Neuronal stem cell (in vitro differentiated cells): Measurements from ENCODE around the gene SLCO3A1.

Experiments used
- DNase-seq: peaks from one replicate; pipeline ENCODE4 v3.0.0-alpha.2; 2013; ENCODE audit warnings: low spot score
- H2AFZ ChIP-seq: one replicate; pipeline ENCODE4 v1.6.1; 2013; ENCODE audit warnings: mild to moderate bottlenecking, low read length, inconsistent platforms
- H2AK5ac ChIP-seq: 2 replicates; pipeline ENCODE4 v1.6.1; 2013; ENCODE audit warnings: low read depth, mild to moderate bottlenecking, inconsistent platforms, low read length, moderate library complexity, mixed read lengths
- H2BK120ac ChIP-seq: 2 replicates; pipeline ENCODE4 v1.6.1; 2013; ENCODE audit warnings: low read depth, mild to moderate bottlenecking, inconsistent platforms, low read length, moderate library complexity, mixed read lengths
- H2BK12ac ChIP-seq: one replicate; pipeline ENCODE4 v1.6.1; 2013; ENCODE audit warnings: low read length, inconsistent platforms
- H2BK15ac ChIP-seq: 2 replicates; pipeline ENCODE4 v1.6.1; 2013; ENCODE audit warnings: mild to moderate bottlenecking, low read length, inconsistent platforms, mixed read lengths
- H2BK5ac ChIP-seq: one replicate; pipeline ENCODE4 v1.6.1; 2013; ENCODE audit warnings: inconsistent platforms, mild to moderate bottlenecking, low read length, moderate library complexity
- H3K14ac ChIP-seq: one replicate; pipeline ENCODE4 v1.6.1; 2013; ENCODE audit warnings: low read length, inconsistent platforms
- H3K18ac ChIP-seq: 2 replicates; pipeline ENCODE4 v1.6.1; 2013; ENCODE audit warnings: low read length, inconsistent platforms
- H3K23ac ChIP-seq: 2 replicates; pipeline ENCODE4 v1.6.1; 2013; ENCODE audit warnings: low read depth, mild to moderate bottlenecking, mixed read lengths, low read length, inconsistent platforms; ENCODE audit not compliant: poor library complexity
- H3K27ac ChIP-seq: replicated peaks from 3 replicates; pipeline ENCODE4 v1.5.1; 2013; ENCODE audit warnings: low read length, inconsistent platforms
- H3K27me3 ChIP-seq, 3 experiments: 2 replicates each; pipeline ENCODE4 v1.6.1; 2013; ENCODE audit warnings: low read length in 3 of 3, mild to moderate bottlenecking in 2 of 3, inconsistent platforms in 1 of 3, low read depth in 1 of 3, mixed read lengths in 1 of 3, moderate library complexity in 1 of 3; ENCODE audit not compliant: control insufficient read depth in 3 of 3, insufficient read depth in 3 of 3
- H3K36me3 ChIP-seq, 2 donors: replicated peaks in 1 of 2; 2 replicates each; pipeline ENCODE4 v1.6.1; 2013; ENCODE audit warnings: low read length in 2 of 2; ENCODE audit not compliant: control insufficient read depth in 2 of 2, insufficient read depth in 2 of 2
- H3K4ac ChIP-seq: 2 replicates; pipeline ENCODE4 v1.6.1; 2013; ENCODE audit warnings: inconsistent platforms, mild to moderate bottlenecking, low read length, moderate library complexity
- H3K4me1 ChIP-seq, 2 donors: 1 replicate in 1 of 2; 2 replicates in 1 of 2; pipeline ENCODE4 v1.6.1; 2013; ENCODE audit warnings: low read length in 2 of 2, low read depth in 1 of 2; ENCODE audit not compliant: control insufficient read depth in 2 of 2, insufficient read depth in 1 of 2
- H3K4me2 ChIP-seq: one replicate; pipeline ENCODE4 v1.6.1; 2013; ENCODE audit warnings: mild to moderate bottlenecking, low read length, inconsistent platforms; ENCODE audit not compliant: insufficient read depth, poor library complexity, severe bottlenecking
- H3K4me3 ChIP-seq, 2 donors: 2 replicates each; pipeline ENCODE4 v1.5.1; 2013; ENCODE audit warnings: low read length in 2 of 2, mild to moderate bottlenecking in 2 of 2, inconsistent platforms in 1 of 2, moderate library complexity in 1 of 2
- H3K79me1 ChIP-seq: one replicate; pipeline ENCODE4 v1.6.1; 2013; ENCODE audit warnings: low read depth, mild to moderate bottlenecking, inconsistent platforms, low read length, moderate library complexity
- H3K9ac ChIP-seq: one replicate; pipeline ENCODE4 v1.6.1; 2013; ENCODE audit warnings: mild to moderate bottlenecking, low read depth, low read length, inconsistent platforms; ENCODE audit not compliant: poor library complexity
- H3K9me3 ChIP-seq, 2 donors: replicated peaks in 1 of 2; 2 replicates each; pipeline versions ENCODE3 to v1.6.1; 2013; ENCODE audit warnings: low read length in 2 of 2, mild to moderate bottlenecking in 2 of 2, inconsistent platforms in 1 of 2, low read depth in 1 of 2, mixed read lengths in 1 of 2, moderate library complexity in 1 of 2; ENCODE audit not compliant: control insufficient read depth in 2 of 2, insufficient read depth in 1 of 2
- H4K8ac ChIP-seq: one replicate; pipeline ENCODE4 v1.6.1; 2013; ENCODE audit warnings: low read depth, mild to moderate bottlenecking, inconsistent platforms, low read length, moderate library complexity
- H4K91ac ChIP-seq: one replicate; pipeline ENCODE4 v1.6.1; 2013; ENCODE audit warnings: low read length, low read depth, mild to moderate bottlenecking, inconsistent platforms; ENCODE audit not compliant: poor library complexity
- WGBS, 2 donors: extraction: QIAGEN DNeasy Blood & Tissue Kit; methylation state at CpG; one replicate each; pipeline ENCODE4 v1.1.7; 2013; ENCODE audit warnings: missing lambda C conversion rate in 2 of 2, mixed read lengths in 1 of 2; ENCODE audit not compliant: insufficient read length in 2 of 2, insufficient replicate concordance in 1 of 2; ENCODE audit errors: extremely low coverage in 2 of 2; 5-methylcytosine and 5-hydroxymethylcytosine counted together

Gene SLCO3A1

DNA sequence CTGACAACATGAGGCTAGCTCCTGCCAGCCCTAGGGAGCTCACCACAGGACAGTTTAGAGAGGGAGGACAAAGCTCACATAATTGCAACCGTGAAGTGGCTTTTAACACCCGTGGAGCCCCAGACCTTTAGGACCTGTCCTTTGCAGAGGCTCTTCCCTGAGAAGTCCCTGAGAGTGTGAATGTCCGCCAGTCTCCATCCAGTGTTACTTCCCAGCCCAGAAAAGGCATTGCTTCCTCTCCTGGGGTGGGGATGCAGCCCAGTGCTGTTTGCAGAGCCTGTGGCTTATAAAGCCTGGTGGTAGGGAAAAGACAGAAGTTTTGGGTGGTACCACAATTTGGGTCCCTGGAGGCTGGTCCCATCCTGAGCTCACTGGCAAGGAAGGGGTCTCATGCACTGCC lies 182.0 kb downstream of the SLCO3A1 start:
- no peak overlapping the region for H3K4ac ChIP-seq
- no peak for DNase-seq
- H3K4me1 ChIP-seq, result peaks cover 0 to 7% of the 10 kb centered on the region in 2 donors
- no peak overlapping the region for H3K27ac ChIP-seq
- H3K36me3 ChIP-seq, result no peaks in the 10 kb centered on the region
- no CpG with 5 or more reads among the region's 3 CpGs for WGBS, 2 donors
- no peak overlapping the region for H2BK5ac ChIP-seq
- H4K8ac ChIP-seq, result no peak overlapping the region
- no peak overlapping the region for H2BK12ac ChIP-seq
- H3K4me2 ChIP-seq, result no peak overlapping the region
- H2BK15ac ChIP-seq, result no peak overlapping the region
- no peak overlapping the region for H3K14ac ChIP-seq
- no peak overlapping the region for H3K18ac ChIP-seq
- H2AFZ ChIP-seq, result no peak overlapping the region
- no peak overlapping the region for H4K91ac ChIP-seq
- H3K4me3 ChIP-seq, result no peak overlapping the region
- H2BK120ac ChIP-seq, result no peak overlapping the region
- H3K23ac ChIP-seq, result no peak overlapping the region
- H2AK5ac ChIP-seq, result no peak overlapping the region
- no peak overlapping the region for H3K9ac ChIP-seq
- H3K9me3 ChIP-seq, result peaks cover 0 to 3% of the 10 kb centered on the region in 2 donors
- H3K27me3 ChIP-seq, result no peaks in the 10 kb centered on the region
- no peaks in the 10 kb centered on the region for H3K79me1 ChIP-seq

DNA sequence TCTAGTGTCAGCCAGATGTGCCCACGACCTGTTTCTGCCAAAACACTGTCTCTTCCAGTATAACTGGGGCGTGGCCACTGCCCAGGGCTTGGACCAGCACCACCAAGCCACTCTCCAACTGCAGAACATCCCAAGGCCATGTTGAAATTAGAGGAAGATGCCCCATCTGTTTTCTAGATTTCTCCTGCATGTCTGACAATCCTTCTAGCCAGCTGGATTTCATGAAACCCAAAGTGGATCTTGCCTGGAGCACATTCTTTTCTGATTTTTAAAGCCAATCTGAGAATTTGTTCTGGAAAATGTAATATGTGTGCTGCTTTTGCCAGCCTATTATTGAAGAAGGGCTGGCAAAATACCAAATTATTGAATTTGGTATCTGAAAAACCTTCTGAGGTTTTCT lies 182.5 kb downstream of the SLCO3A1 start:
- Histone ChIP-seq H2AFZ (no peak overlapping the region), H2BK120ac (no peak overlapping the region), H3K18ac (no peak overlapping the region), H2BK12ac (no peak overlapping the region), H2BK15ac (no peak overlapping the region), H4K8ac (no peak overlapping the region), H3K79me1 (no peaks in the 10 kb centered on the region), H3K27me3 (no peaks in the 10 kb centered on the region), H3K9me3 (peaks cover 0 to 3% of the 10 kb centered on the region in 2 donors), H3K9ac (no peak overlapping the region), H3K27ac (no peak overlapping the region), H3K14ac (no peak overlapping the region), H2BK5ac (no peak overlapping the region), H3K4ac (no peak overlapping the region), H2AK5ac (no peak overlapping the region), H3K4me1 (peaks cover 0 to 6% of the 10 kb centered on the region in 2 donors), H3K4me2 (no peak overlapping the region), H4K91ac (no peak overlapping the region), H3K36me3 (no peaks in the 10 kb centered on the region), H3K4me3 (no peak overlapping the region), H3K23ac (no peak overlapping the region)
- no CpG with 5 or more reads among the region's 2 CpGs for WGBS, 2 donors
- no peak for DNase-seq

DNA sequence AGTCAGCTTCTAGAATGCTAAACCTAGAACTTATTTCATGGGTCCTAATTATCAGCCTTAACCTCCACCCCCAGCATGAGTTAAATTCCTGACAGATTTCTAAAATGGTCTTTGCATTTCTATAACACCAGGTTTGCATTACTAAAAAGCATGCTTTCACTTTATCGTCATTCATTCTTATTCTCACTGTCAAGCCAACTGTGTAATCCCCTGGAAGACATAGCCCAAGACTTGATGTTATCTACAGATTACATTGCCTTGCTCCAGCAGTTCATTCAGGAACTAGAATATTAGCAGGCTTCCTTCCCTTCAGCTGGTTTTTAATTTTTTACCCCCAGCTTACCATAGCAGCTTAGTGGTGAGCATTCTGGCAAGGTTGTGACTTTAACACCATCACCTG lies 184.0 kb downstream of the SLCO3A1 start:
- H2AK5ac ChIP-seq, result no peak overlapping the region
- no peak overlapping the region for H2BK12ac ChIP-seq
- H3K4me3 ChIP-seq, result no peak overlapping the region
- no peak overlapping the region for H3K4ac ChIP-seq
- peaks cover 0 to 3% of the 10 kb centered on the region in 2 donors for H3K4me1 ChIP-seq
- H3K36me3 ChIP-seq, result no peaks in the 10 kb centered on the region
- no peak overlapping the region for H2BK5ac ChIP-seq
- H3K4me2 ChIP-seq, result no peak overlapping the region
- H3K9me3 ChIP-seq, result peaks cover 0 to 3% of the 10 kb centered on the region in 2 donors
- no peak overlapping the region for H3K14ac ChIP-seq
- H2BK15ac ChIP-seq, result no peak overlapping the region
- H3K27me3 ChIP-seq, result no peaks in the 10 kb centered on the region
- no peak overlapping the region for H3K18ac ChIP-seq
- no peak overlapping the region for H2AFZ ChIP-seq
- H3K23ac ChIP-seq, result no peak overlapping the region
- no peak overlapping the region for H3K9ac ChIP-seq
- H2BK120ac ChIP-seq, result no peak overlapping the region
- H4K91ac ChIP-seq, result no peak overlapping the region
- no peak overlapping the region for H3K27ac ChIP-seq
- no peaks in the 10 kb centered on the region for H3K79me1 ChIP-seq
- no peak for DNase-seq
- H4K8ac ChIP-seq, result no peak overlapping the region
- no CpG with 5 or more reads among the region's 1 CpG for WGBS, 2 donors

DNA sequence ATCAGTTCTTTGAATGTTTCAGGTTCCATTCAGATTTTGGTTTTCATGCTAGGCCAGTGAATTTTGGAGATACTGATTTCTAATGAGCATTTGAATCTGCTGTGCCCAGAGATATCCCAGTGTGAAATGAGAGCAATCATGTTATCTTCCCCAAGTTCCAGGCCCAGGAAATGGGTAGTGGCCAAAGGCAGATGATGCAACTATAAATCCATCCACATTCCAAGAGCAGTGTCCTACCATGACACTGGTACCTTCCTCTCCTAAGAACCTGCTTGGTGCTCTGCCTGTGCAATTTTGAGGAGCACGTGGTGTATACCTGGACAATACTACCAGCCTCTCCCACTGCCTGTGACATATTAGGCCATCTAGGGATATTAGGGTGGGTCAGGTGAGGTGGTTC lies 186.8 kb downstream of the SLCO3A1 start:
- Histone ChIP-seq H3K27ac (no peak overlapping the region), H3K18ac (no peak overlapping the region), H3K9me3 (peaks cover 0 to 3% of the 10 kb centered on the region in 2 donors), H3K4me1 (no peaks in the 10 kb centered on the region), H2BK5ac (no peak overlapping the region), H3K23ac (no peak overlapping the region), H3K36me3 (no peaks in the 10 kb centered on the region), H3K4me2 (no peak overlapping the region), H3K27me3 (no peaks in the 10 kb centered on the region), H2AK5ac (no peak overlapping the region), H3K4ac (no peak overlapping the region), H2AFZ (no peak overlapping the region), H3K14ac (no peak overlapping the region), H4K8ac (no peak overlapping the region), H3K79me1 (no peaks in the 10 kb centered on the region), H2BK15ac (no peak overlapping the region), H2BK12ac (no peak overlapping the region), H4K91ac (no peak overlapping the region), H3K4me3 (no peak overlapping the region), H2BK120ac (no peak overlapping the region), H3K9ac (no peak overlapping the region)
- DNase-seq, result no peak
- WGBS, 2 donors, result no CpG with 5 or more reads among the region's 1 CpG
